Thyroid gland (tissue), 4 donors: Measurements from ENCODE around the gene CCL17.

Experiments used
- POLR2A ChIP-seq, 2 donors: fragments of 450-650 bp; IDR thresholded peaks; one replicate each; pipeline ENCODE4 v1.6.1; 2017; ENCODE audit warnings: antibody characterized with exemption in 2 of 2, mild to moderate bottlenecking in 2 of 2, moderate library complexity in 1 of 2
- TF ChIP-seq, protein P1 (sequence below), 6 experiments: fragments of 200-600 bp in 3 of 6; fragments of 450-650 bp in 3 of 6; sonication (generic) in 3 of 6; IDR thresholded peaks; one replicate each; pipeline ENCODE4 v1.5.1; 2016 to 2019; ENCODE audit warnings: antibody characterized with exemption in 6 of 6, mild to moderate bottlenecking in 2 of 6, inconsistent platforms in 1 of 6, moderate library complexity in 1 of 6

DNA sequence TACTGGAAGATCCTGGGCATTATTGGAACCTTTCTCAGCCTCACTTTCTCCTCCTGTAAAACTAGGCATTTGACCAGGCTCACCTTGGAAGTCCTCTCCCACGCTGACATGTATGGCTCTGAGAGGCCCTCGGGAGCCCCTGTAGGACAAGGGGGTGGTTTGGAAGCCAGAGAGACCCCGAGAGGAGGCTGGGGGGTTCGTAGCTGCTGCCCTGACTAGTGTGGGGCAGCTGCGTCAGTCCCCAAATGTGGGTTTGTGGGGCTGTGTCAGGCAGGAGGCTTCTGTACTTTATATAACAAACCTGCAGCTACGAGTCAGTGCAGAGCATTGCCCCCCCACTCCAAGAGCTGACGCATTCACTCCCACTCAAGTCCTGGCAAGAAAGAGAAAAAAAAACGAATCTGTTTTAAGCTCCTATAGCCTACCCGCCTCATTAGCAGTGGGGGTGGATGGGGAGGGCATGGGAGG lies 30.5 kb upstream of the CCL17 start:
- TF ChIP-seq, protein P1, sequence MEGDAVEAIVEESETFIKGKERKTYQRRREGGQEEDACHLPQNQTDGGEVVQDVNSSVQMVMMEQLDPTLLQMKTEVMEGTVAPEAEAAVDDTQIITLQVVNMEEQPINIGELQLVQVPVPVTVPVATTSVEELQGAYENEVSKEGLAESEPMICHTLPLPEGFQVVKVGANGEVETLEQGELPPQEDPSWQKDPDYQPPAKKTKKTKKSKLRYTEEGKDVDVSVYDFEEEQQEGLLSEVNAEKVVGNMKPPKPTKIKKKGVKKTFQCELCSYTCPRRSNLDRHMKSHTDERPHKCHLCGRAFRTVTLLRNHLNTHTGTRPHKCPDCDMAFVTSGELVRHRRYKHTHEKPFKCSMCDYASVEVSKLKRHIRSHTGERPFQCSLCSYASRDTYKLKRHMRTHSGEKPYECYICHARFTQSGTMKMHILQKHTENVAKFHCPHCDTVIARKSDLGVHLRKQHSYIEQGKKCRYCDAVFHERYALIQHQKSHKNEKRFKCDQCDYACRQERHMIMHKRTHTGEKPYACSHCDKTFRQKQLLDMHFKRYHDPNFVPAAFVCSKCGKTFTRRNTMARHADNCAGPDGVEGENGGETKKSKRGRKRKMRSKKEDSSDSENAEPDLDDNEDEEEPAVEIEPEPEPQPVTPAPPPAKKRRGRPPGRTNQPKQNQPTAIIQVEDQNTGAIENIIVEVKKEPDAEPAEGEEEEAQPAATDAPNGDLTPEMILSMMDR (IDR thresholded peaks at IDR 0.05): no peak
- TF ChIP-seq POLR2A (IDR thresholded peaks at IDR 0.05): no peak
